ENCODE data around the gene SWAP70. TPM values are rescaled to one million over a fixed set of nuclear protein-coding genes. Genes with fewer than 3 reads are reported as not detected.
A peak's percentile ranks its signal among the peaks of the same experiment; 100 is the strongest.

The SWAP70 gene
- total and polyA plus RNA-seq, 9 of the 15 experiments (the other 6 are each of a cell fraction or from before 2014, with no cell fraction given): 1.7 to 4.9 (median 3.9) TPM

- TF ChIP-seq NKRF (IDR thresholded peaks at IDR 0.05; ENCODE audit: borderline replicate concordance) (no peak), POLR2B (IDR thresholded peaks at IDR 0.05; ENCODE audit: low read depth, partially characterized antibody) (no peak), ZNF644 (tag; IDR thresholded peaks at IDR 0.05; ENCODE audit: low read depth) (no peak), HBP1 (CRISPR knock-in tag; IDR thresholded peaks at IDR 0.05) (no peak), ZNF347 (CRISPR knock-in tag; IDR thresholded peaks at IDR 0.05; ENCODE audit: low read depth) (no peak), SOX6 (IDR thresholded peaks at IDR 0.05) (0 out of 2 replicates have a peak, but pooled peaks have one; percentile 55), HIVEP1 (CRISPR knock-in tag; IDR thresholded peaks at IDR 0.05) (no peak), SMAD4 (CRISPR knock-in tag; conservative IDR thresholded peaks at IDR 0.05) (peak; percentile 92), PCBP2 (IDR thresholded peaks at IDR 0.05; ENCODE audit: low read depth, low read length, poor library complexity, severe bottlenecking) (no peak), BRD4 (IDR thresholded peaks at IDR 0.05) (peak; percentile 43; the same call in 1 of the 2 replicates), POLR2G (IDR thresholded peaks at IDR 0.05; ENCODE audit: low read depth, low read length) (peak; percentile 79), ILF3 (IDR thresholded peaks at IDR 0.05; ENCODE audit: borderline replicate concordance) (no peak), ZNF311 (CRISPR knock-in tag; IDR thresholded peaks at IDR 0.05) (no peak), CREBBP (IDR thresholded peaks at IDR 0.05; ENCODE audit: low read depth, low read length) (no peak), TOE1 (IDR thresholded peaks at IDR 0.05; ENCODE audit: borderline replicate concordance) (peak; percentile 57; the same call in 1 of the 2 replicates), TOE1 (CRISPR knock-in tag; IDR thresholded peaks at IDR 0.05; ENCODE audit: borderline replicate concordance, low read depth) (no peak), NR2F6 (CRISPR knock-in tag; IDR thresholded peaks at IDR 0.05) (no peak), ZFP91 (CRISPR knock-in tag; IDR thresholded peaks at IDR 0.05) (no peak), DNMT1 (IDR thresholded peaks at IDR 0.05) (no peak), ZBTB17 (CRISPR knock-in tag; IDR thresholded peaks at IDR 0.05) (no peak), TFE3 (CRISPR knock-in tag; IDR thresholded peaks at IDR 0.05) (no peak), SLC30A9 (CRISPR knock-in tag; IDR thresholded peaks at IDR 0.05) (no peak)
Observed at GRCh38 chr11:9758637-9759518, 95.0 kb downstream of the SWAP70 start (continued).

Data from K562 (cell line).